ENCODE measurements around the gene NEU1. TPM values are rescaled to one million over a fixed set of nuclear protein-coding genes. Genes with fewer than 3 reads are reported as not detected.

Gene NEU1
- total RNA-seq, 4 donors from 2014 or later: 54.4 to 98.1 (median 65.9) TPM

DNA sequence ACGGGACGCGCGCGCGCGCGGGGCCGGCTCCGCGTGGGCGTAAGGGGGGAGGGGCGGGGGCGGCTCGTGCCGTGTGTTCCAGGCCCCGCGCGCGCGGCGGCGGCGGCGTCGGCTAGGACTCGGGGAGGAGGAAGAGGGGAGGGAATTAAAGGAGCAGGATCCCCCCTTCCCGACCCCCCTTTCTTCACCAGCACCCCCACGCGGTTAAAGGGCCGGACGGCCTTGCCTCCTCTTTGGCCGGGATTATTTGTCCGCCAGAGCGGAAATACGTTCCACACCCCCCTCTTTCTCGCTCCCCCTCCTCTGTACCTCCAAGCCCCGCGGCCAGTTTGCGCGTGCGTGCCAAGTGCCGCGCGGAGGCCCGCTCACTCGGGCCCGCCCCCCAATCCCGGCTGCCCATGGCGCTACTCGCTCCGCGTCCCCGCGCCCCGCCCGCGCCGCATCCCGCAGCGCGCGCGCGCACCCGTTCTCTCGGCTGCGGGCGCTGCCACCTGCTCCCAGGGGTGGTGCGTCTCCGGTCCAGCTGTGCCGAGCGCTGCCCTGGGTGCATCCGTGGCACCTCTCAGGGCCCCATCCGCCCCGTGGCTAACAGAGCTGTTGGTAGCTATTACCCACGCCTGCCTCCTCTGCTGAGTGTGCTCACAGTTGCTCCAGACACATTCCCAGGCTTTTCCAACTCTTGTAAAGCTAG, 39.5 kb upstream of the NEU1 start, which contains the start of gene ZBTB12:
Gene ZBTB12 (minus strand): TSS at position 134 of the 691 bp plus-strand sequence. CDS start 781 bp downstream, outside the sequence.
- intact Hi-C loops (cut with DNase I): no loop called here
- Histone ChIP-seq H3K36me3 (no peaks in the 10 kb centered on the region), H3K27ac (peak within 1 kb of the TSS; percentile 45 to 66 (median 66)), H3K9me3 (no peaks in the 10 kb centered on the region), H3K4me1 (peaks cover 15 to 22% of the 10 kb centered on the region in 2 donors), H3K4me3 (replicated peaks in 1 of 3) (peak within 1 kb of the TSS; percentile 8 to 47 (median 23)), H3K27me3 (no peaks in the 10 kb centered on the region)
- TF ChIP-seq, protein P1, sequence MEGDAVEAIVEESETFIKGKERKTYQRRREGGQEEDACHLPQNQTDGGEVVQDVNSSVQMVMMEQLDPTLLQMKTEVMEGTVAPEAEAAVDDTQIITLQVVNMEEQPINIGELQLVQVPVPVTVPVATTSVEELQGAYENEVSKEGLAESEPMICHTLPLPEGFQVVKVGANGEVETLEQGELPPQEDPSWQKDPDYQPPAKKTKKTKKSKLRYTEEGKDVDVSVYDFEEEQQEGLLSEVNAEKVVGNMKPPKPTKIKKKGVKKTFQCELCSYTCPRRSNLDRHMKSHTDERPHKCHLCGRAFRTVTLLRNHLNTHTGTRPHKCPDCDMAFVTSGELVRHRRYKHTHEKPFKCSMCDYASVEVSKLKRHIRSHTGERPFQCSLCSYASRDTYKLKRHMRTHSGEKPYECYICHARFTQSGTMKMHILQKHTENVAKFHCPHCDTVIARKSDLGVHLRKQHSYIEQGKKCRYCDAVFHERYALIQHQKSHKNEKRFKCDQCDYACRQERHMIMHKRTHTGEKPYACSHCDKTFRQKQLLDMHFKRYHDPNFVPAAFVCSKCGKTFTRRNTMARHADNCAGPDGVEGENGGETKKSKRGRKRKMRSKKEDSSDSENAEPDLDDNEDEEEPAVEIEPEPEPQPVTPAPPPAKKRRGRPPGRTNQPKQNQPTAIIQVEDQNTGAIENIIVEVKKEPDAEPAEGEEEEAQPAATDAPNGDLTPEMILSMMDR (IDR thresholded peaks at IDR 0.05): peak in 1 of 6 experiments; percentile 14
- peak in 1 of 2 donors; percentile 54 for TF ChIP-seq POLR2A (IDR thresholded peaks at IDR 0.05)
- WGBS, 2 donors: 0 to 1% methylated on average over 28 to 31 of the region's 77 CpGs
- peak; percentile 93 to 94 for DNase-seq

DNA sequence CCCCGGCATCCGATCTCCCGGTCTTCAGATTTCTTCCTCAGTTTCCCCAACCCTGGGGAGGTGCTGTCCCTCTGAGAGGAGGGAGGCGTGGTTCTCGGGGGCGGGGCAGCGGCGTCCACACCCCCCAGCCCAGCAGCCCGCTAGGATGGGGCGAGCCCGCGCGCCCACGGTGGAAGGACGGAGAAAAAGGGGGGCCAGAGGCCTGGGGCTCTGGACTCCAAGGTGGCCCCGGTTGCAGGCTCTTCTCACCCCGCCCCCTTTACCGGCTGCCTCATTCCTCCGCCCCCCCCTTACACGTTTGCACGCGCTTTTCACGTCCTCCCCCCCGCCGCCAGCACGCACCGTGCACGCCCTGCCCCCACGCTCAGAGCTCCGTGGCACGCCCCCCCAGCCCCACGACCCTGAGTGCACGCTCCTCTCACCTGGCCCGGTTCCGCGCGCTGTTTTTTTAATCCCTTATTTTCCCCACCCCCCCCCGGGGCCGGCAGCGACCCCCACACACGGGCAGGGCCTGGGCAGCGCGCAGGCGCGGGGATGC, 38.9 kb upstream of the NEU1 start:
- peak overlapping the region; percentile 45 to 66 (median 66) for H3K27ac ChIP-seq
- no peaks in the 10 kb centered on the region for H3K9me3 ChIP-seq
- intact Hi-C loops (cut with DNase I): no loop called here
- peak overlapping the region in 1 of 3 donors; percentile 47 for H3K4me3 ChIP-seq (replicated peaks in 1 of 3)
- no peaks in the 10 kb centered on the region for H3K36me3 ChIP-seq
- TF ChIP-seq, protein P1 (IDR thresholded peaks at IDR 0.05): no peak
- no peak for TF ChIP-seq POLR2A (IDR thresholded peaks at IDR 0.05)
- peaks cover 19 to 27% of the 10 kb centered on the region in 2 donors for H3K4me1 ChIP-seq
- H3K27me3 ChIP-seq: no peaks in the 10 kb centered on the region
- WGBS, 2 donors: 2 to 4% methylated on average over 20 to 24 of the region's 45 CpGs
- peak; percentile 65 to 72 for DNase-seq

DNA sequence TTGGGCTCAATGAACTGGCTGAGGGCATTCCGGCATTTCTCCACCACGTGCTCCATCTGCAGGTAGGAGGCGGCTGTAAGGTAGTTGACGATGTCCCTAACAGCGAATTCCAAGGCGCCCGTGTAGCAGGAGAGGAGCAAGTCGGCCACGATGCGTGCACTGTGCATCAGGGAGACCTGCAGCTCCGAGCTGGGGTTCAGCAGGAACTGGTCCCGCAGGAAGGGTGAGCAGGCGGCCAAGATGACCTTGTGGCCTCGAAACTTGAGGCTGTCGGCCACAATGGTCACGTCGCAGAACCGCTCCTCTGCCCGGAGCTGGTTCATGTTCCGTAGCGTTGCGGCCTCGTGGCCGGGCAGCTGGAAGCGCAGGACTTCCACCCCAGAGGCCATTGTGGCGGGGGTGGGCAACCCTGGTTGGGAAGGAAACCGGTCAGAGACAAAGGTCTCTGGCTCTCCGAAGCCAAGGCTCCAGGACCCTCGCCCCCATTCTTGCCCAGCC, 38.3 kb upstream of the NEU1 start:
- no peak for TF ChIP-seq POLR2A (IDR thresholded peaks at IDR 0.05)
- TF ChIP-seq, protein P1 (IDR thresholded peaks at IDR 0.05): no peak
- 36 to 59% methylated on average over 19 to 22 of the region's 29 CpGs for WGBS, 2 donors
- H3K27me3 ChIP-seq: no peaks in the 10 kb centered on the region
- H3K9me3 ChIP-seq: no peaks in the 10 kb centered on the region
- intact Hi-C loops (cut with DNase I): no loop called here
- H3K36me3 ChIP-seq: no peaks in the 10 kb centered on the region
- H3K4me1 ChIP-seq: peaks cover 20 to 28% of the 10 kb centered on the region in 2 donors
- peak overlapping the region; percentile 45 to 66 (median 66) for H3K27ac ChIP-seq
- H3K4me3 ChIP-seq (replicated peaks in 1 of 3): peak overlapping the region in 1 of 3 donors; percentile 47
- DNase-seq: peak; percentile 34 to 42

DNA sequence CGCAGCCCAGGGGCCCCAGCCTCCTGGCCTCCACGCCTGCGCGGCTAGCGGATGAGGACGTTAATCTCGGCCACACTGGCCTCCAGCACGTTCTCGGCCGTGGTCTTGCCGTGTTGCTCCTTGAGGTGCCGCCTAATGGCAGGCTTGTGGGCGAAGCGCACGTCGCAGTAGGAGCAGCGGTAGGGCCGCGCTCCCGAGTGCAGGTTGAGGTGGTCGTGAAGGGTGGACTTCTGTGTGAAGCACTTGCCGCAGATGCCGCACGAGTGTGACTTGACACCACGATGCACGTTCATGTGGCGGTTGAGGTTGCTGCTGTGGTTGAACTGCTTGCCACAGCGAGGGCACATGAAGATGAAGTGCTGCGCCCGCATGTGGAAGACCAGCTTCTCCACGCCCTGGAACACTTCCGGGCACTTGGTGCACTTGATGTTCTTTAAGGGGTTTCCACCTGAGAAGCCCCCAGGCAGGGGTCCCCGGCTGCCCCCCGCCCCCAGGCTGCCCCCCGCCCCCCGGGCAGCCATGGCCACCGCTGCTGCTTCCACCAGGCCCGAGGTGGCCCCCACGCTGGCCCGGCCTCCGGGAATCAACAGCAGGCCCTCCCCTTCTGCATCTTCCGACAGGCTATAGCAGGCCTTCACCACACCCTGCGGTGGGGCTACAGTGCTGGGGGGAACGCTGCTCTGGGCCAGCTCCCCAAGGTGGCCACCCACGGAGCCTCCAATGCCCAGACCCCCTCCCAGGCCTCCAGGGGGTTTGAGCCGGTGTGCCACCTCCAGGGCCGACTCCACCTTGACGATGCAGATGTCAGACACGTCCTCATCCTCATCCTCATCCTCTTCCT, 37.5 kb upstream of the NEU1 start:
- Histone ChIP-seq H3K9me3 (no peaks in the 10 kb centered on the region), H3K4me3 (replicated peaks in 1 of 3) (no peak overlapping the region), H3K27me3 (no peaks in the 10 kb centered on the region), H3K36me3 (peaks cover 0 to under 1% of the 10 kb centered on the region in 2 donors), H3K27ac (no peak overlapping the region), H3K4me1 (peaks cover 20 to 28% of the 10 kb centered on the region in 2 donors)
- intact Hi-C loops (cut with DNase I): loop anchor here (5.0 kb wide), 2 partner anchors 38 to 52 kb away; partner anchors contain the start of gene NEU1
- 89 to 90% methylated on average over 29 to 31 of the region's 49 CpGs for WGBS, 2 donors
- no peak for DNase-seq
- no peak for TF ChIP-seq POLR2A (IDR thresholded peaks at IDR 0.05)

DNA sequence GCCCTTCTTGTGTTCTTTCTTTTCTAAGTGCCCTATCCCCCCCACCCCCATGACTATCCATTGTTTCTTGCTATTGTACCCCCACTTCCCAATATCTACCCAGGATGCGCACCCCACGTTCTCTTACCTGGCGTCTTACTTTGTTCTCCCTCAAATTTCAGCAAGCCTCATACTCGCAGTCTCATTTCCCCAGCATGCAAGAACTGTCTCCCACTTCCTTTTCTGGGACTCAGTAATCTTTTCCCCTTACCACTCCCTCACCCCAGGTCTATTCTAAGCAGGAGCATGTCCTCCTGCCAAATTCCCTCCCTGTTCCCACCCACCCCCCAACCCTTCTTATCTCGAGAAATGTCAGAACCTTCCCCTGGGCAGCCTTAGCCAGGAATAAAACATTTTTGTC, 36.6 kb upstream of the NEU1 start:
- peaks cover 0 to 7% of the 10 kb centered on the region in 2 donors for H3K36me3 ChIP-seq
- DNase-seq: no peak
- H3K4me1 ChIP-seq: peaks cover 20 to 28% of the 10 kb centered on the region in 2 donors
- no peak for TF ChIP-seq POLR2A (IDR thresholded peaks at IDR 0.05)
- TF ChIP-seq, protein P1 (IDR thresholded peaks at IDR 0.05): no peak
- no peaks in the 10 kb centered on the region for H3K27me3 ChIP-seq
- H3K27ac ChIP-seq: peak overlapping the region in 1 of 3 donors; percentile 95
- intact Hi-C loops (cut with DNase I): loop anchor here (5.0 kb wide), 2 partner anchors 37 to 53 kb away; partner anchors contain the start of gene NEU1
- H3K4me3 ChIP-seq (replicated peaks in 1 of 3): no peak overlapping the region
- WGBS, 2 donors: 76 to 78% methylated on average over 5 of the region's 5 CpGs
- H3K9me3 ChIP-seq: no peaks in the 10 kb centered on the region

All from thyroid gland (tissue), 4 donors.